Panc1 (cell line): ENCODE data around the gene TOGARAM2.

ENCODE experiments used
- CTCF ChIP-seq: fragments of 450-650 bp; IDR thresholded peaks from 2 replicates; pipeline ENCODE4 v1.5.1; 2017; ENCODE audit warnings: mild to moderate bottlenecking
- TCF7L2 ChIP-seq: IDR thresholded peaks from 2 replicates; pipeline ENCODE4 v1.6.1; 2011; ENCODE audit warnings: mild to moderate bottlenecking, low read depth, low read length, inconsistent platforms

GRCh38 chr2:29022679-29023078 is 41.6 kb downstream of the TOGARAM2 start:
- TF ChIP-seq CTCF (no peak), TCF7L2 (no peak)
